Activated gamma-delta T cell (primary cell): Measurements from ENCODE around the gene SEPHS2.

Experiments
- DNase-seq: peaks from one replicate; lab custom pipeline; 2025; lab: John Stamatoyannopoulos, UW

Gene SEPHS2

DNA sequence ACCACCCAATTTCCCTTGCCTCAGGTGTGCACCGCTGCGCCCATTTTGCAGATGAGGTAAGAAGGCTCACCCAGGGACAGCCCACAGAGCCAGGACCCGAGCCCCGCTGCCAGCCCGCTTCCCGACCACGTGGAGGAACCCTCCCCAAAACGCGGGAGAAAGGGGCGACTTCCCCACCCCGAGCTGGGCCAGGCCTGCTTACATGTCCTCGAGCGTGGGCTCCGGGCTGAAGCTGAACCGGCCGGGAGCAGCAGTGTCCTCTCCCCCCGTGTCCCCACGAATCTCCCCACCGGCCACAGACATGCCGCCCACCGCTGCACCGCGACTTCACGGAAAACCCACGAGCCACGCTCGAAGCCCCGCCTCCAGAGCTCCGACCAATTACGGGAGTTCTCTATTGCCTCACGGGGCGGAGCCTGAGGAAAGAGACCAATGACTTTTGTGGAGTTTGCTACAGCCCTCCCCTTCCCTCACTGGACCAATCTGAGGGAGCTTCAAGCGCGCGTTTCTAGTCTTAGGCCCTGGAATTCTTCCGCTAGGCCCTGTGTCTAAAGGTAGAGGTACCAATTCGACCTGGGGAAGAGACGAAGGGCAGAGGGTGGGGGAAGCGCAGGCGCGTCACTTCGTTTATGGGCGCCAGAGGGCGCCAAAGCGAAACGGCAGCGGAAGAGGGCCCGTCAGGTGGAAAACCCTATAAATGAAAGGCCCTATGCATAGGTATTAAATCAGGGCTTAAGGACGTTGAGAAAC is 15.8 kb downstream of the SEPHS2 start, which contains the start of gene DCTPP1:
Gene DCTPP1, minus strand, starts transcription at position 353 of the 750 bp plus-strand sequence. Its CDS starts 50 bp downstream, at position 303.
- peak; percentile 76 for DNase-seq

DNA sequence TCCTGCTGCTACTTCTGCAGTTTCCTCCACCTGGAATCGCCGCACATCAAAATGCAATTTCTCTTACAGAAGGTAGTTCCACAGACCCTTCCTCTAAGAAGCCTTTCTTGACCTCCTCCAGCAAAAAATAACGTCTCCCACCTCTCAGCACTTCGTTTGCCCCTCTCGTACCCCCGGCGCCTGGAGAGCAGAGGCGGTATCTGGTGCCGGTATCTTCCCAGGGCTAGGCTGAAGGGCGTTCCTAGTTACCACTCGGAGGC is 16.3 kb downstream of the SEPHS2 start:
- no peak for DNase-seq

DNA sequence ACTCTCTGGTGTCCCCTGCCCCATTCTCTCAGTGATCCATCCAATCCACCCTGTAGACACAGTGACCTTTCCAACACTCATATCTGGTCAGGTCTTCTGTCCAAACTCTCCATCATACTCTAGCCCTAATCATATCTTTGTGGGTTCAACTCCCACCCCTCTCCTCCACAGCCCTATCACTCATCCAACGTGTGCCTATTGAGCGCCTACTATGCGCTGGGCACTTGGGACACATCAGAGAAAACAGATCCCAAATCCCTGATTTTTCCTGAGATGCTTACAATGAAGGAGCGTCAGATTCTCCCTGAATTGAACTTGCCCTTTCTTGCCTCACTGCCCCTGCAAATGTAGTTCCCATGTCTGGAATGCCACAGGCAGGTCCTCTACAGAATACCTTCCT is 17.6 kb downstream of the SEPHS2 start:
- DNase-seq: no peak

DNA sequence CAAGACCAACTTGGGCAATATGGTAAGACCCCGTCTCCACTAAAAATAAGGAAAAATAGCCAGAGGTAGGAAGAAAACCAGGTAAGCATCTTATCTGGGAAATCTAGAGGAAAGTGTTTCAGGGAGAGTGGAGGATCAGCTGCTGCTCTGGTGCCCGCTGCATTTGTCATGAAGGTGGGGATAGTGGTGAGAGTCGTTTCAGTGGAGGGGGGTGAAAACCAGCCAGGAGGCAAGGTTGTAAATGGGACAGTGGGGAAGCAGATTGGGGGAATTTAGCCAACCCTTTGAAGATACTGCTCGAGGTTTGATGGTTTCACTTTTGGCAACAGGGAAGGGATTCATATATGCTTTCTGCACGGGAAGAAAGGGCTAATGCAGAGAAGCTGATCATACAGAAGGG is 24.7 kb downstream of the SEPHS2 start:
- DNase-seq: no peak

DNA sequence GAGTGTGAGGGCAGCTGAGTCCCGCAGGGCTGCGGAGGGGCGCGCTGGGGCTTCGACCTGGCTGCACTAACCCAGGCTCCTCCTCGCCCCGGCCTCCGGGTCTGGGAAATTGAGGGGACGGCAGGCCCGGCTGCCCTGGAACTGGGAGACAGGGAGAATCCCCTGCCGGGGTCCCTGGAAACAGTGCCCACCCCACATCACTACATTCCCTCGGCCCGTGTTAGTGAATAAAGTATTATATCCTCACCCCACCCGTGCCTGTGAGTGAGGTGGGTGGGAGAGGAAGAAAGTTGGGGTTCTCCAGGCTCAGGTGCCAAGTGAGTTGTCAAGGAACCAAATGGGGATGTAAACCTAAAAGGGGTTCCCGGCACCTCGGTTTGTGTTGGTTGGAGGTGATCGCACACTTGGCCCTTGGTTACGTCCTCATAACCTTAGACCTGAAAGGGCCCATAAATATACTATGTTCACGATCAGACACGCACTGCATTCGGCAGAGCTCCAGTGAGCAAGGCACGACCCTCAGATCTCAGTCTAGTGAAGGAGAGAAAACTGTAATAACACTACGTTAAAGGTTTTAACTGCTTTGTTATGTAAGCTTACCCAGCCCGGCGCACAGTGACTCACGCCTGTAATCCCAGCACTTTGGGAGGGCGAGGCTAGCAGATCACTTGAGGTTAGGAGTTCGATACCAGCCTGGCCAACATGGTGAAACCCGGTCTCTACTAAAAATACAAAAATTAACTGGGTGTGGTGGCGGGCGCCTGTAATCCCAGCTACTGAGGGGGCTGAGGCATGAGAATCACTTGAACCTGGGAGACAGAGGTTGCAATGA is 27.1 kb downstream of the SEPHS2 start:
- no peak for DNase-seq

DNA sequence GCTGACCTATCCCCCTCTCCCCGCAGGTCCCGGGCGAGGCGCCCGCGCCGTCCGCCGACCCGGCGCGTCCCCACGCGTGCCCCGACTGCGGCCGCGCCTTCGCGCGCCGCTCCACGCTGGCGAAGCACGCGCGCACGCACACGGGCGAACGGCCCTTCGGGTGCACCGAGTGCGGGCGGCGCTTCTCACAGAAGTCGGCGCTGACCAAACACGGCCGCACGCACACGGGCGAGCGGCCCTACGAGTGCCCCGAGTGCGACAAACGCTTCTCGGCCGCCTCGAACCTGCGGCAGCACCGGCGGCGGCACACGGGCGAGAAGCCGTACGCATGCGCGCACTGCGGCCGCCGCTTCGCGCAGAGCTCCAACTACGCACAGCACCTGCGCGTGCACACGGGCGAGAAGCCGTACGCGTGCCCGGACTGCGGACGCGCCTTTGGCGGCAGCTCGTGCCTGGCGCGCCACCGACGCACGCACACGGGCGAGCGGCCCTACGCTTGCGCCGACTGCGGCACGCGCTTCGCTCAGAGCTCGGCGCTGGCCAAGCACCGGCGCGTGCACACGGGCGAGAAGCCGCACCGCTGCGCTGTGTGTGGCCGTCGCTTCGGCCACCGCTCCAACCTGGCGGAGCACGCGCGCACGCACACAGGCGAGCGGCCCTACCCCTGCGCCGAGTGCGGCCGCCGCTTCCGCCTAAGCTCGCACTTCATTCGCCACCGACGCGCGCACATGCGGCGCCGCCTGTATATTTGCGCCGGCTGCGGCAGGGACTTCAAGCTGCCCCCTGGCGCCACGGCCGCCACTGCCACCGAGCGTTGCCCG is 27.9 kb downstream of the SEPHS2 start:
- peak; percentile 80 for DNase-seq

DNA sequence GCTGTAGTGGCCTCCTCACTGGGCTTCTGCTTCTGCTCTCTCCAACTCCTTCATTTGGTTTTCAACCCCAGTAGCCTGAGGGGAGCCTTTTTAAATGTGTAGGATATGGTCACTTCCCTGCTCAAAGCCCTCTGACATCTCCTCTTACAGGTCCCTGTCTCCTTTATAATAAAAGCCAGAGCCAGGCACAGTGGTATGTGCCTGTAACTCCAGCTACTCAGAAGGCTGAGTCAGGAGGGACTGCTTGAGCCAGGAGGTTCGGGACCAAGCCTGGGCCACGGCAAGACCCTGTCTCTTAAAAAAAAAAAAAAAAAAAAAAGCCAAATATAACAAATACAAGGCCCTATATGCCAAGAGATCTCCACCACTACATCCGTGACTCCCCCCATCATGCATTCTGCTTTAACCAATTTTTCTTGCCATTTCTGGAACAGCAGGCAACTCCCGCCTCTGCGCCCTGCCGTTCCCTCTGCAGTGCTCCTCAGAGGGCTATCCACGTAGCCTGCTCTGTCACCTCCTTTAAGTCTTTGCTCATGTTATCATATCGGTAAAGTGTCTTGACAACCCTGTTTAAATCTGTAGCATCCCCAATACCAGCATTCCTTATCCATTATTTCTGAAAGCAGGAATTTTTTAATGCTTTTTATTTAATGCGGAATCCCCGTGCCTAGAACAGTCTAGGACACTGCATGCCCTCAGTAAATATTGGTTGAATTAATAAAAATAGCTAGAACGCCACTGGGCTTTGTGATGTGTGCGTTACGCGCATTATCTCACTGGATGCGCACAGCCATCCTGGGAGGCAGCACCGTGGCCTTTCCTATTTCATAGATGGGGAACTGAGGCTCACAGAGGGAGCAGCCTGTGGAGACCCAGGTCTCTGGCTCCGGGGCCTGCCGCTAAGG is 28.8 kb downstream of the SEPHS2 start:
- DNase-seq: no peak

DNA sequence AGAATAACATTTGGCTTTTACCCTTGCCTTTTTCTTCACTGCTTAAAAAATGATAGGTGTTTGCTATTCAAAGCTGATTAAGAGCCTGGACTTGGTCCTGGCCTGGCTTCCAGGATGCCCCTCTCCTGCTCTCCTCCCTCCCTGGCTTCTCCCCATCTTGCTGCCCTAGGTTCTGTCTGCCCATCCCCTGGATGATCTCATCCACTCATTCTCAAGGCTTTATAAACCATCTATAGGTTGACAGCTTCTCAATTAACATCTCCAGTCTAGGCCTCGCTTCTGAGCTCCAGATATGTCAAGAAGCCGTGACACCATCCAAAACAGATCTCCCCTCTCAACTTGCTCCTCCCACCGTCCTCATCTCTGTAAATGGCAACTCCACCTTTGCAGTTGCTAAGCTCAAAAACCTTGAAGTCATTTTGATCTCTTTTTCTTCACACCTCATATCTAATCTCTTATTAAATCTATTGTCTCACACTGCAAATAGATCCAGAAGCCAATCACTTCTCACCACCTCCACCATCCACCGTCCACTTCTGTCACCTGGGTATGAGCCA is 29.5 kb downstream of the SEPHS2 start:
- DNase-seq: no peak

DNA sequence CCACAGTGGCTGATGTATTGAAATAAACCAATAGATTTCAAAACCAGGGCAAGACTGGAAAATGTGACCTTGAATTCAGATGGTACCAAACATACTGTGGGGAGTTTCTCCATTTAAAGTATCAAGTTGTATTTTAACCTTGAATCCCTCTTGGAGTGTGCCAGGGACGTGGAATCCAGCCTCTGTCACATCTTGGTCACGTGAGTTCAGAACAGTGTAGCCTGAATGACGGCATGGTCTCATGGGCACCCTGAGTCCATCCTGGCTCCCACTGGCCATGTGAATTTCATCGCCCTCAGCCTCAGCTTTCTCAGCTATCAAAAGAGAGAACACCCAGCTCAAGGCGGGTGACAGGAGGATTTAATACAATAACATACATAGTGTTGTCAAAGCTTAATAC is 31.5 kb downstream of the SEPHS2 start:
- no peak for DNase-seq

DNA sequence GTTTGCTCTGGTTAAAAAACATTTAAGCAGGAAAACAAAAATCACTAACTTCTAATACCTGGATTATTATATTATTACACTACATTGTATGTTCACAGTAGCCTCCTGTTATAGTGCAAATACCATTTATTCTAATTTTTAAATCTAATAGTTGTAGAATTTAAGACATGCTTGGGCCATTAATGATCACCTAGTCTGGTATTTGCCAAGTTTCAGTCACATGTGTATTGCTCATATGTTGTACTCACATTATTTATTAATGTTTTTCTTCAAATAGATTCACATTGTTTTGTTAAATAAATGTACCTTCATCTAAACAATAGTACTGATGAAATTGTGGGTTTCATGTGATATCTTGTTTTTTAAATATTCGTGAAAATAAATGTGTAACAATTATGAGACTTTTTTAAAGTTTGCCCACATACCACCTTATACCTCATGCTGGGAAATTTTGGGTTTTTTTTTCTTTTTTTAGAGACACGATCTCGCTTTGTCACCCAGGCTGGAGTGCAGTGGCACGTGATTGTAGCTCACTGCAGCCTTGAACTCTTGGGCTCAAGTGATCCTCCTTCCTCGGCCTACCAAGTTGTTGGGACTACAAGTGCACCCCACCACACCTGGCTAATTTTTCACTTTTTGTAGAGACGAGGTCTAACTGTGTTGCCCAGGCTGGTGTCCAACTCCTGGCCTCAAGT is 32.4 kb downstream of the SEPHS2 start:
- no peak for DNase-seq

DNA sequence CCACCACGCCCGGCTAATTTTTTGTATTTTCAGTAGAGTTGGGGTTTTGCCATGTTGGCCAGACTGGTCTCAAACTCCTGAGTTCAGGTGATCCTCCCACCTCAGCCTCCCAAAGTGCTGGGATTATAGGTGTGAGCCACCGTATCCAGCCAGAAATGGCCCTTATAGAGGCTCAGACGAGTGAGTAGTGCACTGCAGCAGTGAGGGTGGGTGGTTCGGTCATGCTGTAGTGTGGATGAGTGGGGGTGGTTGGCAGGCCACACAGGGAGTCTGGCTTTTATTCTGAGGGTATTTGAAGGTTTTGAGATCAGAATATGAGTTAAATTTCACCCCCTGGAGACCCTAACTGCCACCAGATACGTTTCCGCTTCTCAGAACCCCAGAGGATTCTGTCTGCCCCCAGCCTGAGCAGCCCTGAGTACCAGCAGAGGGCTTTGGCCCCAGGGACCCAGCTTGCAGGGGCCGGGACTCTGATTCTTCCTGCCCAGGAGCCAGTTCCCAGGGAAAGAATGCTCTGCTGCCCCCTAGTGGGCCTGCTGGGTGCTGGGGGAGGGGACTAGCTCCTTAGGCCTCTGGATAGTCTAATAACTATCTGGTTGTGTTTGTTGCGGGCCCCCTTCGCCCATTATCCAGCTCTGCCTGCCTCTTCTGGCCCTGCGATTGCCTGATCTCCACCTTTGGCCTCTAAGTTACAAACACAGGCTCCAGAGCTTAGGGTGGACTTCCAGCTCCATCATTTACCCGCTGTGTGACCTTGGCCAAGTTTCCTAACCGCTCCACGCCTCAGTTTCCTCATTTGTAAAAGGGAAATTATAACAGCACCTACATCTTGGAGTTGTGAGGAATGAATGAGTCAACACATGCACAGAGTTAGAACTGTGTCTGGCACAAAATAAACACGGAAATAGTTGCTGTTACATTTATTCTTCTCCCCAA is 36.3 kb downstream of the SEPHS2 start:
- DNase-seq: peak; percentile 45

DNA sequence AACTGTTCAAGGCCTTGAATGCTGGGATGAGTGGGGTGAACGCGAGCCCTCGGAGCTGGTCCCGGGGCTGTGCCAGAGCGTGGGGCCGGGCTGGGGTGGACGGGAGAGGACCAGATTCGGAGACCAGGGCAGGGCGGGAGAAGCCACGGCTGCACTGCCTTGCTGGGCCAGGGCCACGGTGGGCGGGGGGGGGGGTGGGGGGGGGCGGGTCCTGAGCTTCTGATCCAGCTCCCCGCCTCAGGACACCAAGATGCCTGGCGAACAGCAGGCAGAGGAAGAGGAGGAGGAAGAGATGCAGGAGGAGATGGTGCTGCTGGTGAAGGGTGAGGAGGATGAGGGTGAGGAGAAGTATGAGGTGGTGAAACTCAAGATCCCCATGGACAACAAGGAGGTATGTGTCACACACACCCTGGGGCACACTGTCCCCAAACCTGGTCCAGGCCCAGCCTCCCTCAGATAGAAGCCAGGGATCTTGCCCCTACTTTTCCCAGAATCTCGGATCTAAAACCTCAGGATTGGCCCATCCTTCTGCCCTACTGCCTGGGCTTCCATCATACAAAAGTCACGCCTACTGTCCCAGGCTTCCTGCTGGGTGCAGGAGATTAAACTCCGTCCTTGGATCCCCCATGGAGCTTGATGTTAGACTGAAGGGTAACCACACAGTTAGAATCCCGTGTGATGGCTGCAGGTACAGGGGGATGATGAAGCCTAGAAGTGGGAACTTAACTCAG is 37.7 kb downstream of the SEPHS2 start:
- no peak for DNase-seq

DNA sequence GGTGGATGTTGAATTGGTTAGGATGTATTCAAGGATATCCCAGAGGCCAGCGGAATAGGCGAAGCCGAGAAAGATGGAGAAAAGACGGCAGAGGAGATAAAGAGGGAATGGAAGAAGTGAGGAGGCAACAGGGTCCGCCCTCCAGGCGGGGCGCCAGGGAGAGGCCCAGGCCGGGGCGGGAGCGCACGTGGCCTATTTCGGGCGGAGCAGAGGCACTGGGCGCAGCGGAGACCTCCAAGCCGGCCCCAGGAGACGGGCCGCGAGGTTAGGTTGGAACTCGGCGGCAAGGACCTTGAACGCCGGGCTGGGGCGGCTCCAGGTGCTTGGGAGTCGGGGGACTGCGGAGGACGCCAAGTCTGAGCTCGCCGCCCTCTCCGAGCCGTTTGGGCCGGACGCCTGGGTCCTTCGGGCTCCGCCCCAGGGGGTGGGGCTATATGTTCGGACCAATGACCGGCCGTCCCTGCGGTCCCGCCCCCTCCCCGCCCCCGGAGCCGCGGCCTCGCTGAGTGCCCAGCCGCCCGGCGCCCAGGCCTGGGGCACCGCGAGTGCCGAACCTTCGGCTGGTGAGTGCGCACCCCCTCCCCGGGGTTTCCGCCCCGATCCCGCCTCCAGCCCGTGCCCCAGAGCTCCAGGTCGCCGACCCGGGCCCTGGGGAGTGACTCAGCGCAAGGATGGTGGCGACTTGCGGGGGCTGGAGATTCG is 38.4 kb downstream of the SEPHS2 start, which contains the start of gene ZNF771:
Gene ZNF771, plus strand, starts transcription at position 505 of the 702 bp plus-strand sequence. CDS start 448 bp downstream, outside the sequence.
- peak; percentile 80 for DNase-seq

DNA sequence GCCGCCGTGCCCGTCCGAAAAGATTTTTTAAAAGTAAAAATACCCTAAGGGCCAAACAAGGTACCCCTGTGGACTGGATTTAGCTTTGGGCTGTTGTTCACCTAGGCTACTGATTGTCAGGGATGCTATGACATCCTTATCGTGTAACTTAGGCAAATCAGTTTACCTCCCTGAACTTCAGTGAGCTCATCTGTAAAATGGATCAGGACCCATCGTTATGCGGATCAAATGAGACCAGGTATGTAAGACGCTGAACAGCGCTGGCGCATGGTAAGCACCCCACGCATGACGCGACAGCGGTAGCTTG is 38.9 kb downstream of the SEPHS2 start:
- DNase-seq: no peak

DNA sequence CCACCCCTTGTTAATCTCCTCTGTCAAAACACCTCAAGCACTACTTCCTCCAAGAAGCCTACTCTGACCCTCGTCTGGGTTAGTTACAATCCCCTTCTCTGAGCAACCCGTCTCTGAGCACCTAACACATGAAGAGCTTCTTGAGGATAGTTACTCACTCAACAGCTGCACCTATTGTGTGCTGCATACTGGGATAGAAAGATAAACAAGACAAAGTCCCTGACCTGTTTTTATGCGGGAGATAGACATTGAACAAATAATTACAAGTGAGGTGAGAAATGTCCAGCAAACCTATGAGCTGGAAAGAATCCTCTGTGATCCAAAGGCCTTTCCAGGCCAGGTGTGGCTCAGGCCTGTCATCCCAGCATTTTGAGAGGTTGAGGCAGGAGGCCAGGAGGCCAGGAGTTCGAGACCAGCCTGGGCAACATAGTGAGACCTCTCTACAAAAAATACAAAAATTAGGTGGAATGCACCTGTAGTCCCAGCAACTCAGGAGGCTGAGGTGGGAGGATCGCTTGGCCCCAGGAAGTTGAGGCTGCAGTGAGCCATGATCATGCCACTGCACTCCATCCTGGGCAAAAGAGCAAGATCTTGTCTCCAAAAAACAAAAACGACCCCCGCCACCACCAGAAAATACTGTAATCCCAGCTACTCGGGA is 43.8 kb downstream of the SEPHS2 start:
- DNase-seq: no peak

DNA sequence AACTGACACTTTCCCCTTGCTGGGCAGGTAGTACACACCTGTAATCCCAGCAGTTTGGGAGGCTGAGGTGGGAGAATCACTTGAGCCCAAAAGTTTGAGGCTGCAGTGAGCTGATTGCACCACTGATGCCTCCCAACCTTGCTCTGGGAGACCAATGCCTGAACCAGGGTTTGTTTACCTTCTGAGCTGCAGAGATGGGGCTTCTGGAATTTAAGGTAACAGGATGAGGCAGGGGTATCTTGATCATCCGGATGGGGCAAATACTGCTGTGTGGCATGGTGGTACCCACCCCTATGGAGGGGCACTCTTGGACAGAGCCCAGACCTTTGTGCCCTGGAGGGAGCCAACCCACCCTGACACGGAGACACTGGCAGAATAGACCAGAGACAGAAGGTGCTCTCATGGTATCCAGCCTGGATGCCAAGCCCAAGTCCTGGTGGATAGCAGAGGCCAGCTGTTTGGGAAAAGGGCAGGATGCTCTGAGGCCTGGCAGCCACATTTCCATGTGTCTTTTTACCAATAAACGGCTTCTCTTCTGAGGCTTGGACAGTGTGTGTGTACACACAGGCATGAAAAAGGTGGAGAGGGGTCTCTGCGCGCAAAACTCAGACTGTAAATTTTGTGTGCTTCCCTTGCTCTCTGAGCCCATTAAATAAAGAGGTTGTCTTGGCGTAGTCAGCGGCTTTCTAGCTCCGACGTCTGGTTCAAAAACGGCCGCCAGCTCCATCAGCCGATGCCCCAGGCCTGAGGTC is 46.1 kb downstream of the SEPHS2 start:
- DNase-seq: no peak
